ENCODE measurements around the gene IFITM2.
"Not testable (repeated sequence)": the region's sequence is repeated elsewhere in the genome, so short reads cannot be mapped to it uniquely, and the experiment has no call there.

Gene IFITM2

GRCh38 chr11:326842-327580 lies 19.4 kb downstream of the IFITM2 start:
- no peak for TF ChIP-seq POLR2A (IDR thresholded peaks at IDR 0.05; ENCODE audit: low read depth, low read length)
- FAIRE-seq (no peak), DNase-seq (ENCODE audit: insufficient read length, low spot score) (no peak)

GRCh38 chr11:327581-327923 lies 19.9 kb downstream of the IFITM2 start:
- TF ChIP-seq POLR2A (IDR thresholded peaks at IDR 0.05; ENCODE audit: low read depth, low read length): no peak
- DNase-seq (ENCODE audit: insufficient read length, low spot score) (no peak), FAIRE-seq (no peak)

- no peak for DNase-seq (ENCODE audit: insufficient read length, low spot score)
- no peak for TF ChIP-seq POLR2A (IDR thresholded peaks at IDR 0.05; ENCODE audit: low read depth, low read length)
- no peak for FAIRE-seq
These were observed 20.4 kb downstream of the IFITM2 start for GRCh38 chr11:328012-328411.

- FAIRE-seq; DNase-seq (ENCODE audit: insufficient read length, low spot score): not testable (repeated sequence)
These were observed 21.0 kb downstream of the IFITM2 start for GRCh38 chr11:328516-329100.

- FAIRE-seq: no peak
- no peak for TF ChIP-seq POLR2A (IDR thresholded peaks at IDR 0.05; ENCODE audit: low read depth, low read length)
- no peak for DNase-seq (ENCODE audit: insufficient read length, low spot score)
These were observed 22.3 kb downstream of the IFITM2 start for GRCh38 chr11:329886-330253.

GRCh38 chr11:330307-330693 lies 22.7 kb downstream of the IFITM2 start:
- TF ChIP-seq POLR2A (IDR thresholded peaks at IDR 0.05; ENCODE audit: low read depth, low read length): no peak
- FAIRE-seq: no peak
- DNase-seq (ENCODE audit: insufficient read length, low spot score): no peak

GRCh38 chr11:330694-331357 lies 23.2 kb downstream of the IFITM2 start:
- DNase-seq (ENCODE audit: insufficient read length, low spot score): no peak
- FAIRE-seq: no peak
- no peak for TF ChIP-seq POLR2A (IDR thresholded peaks at IDR 0.05; ENCODE audit: low read depth, low read length)

- FAIRE-seq (no peak), DNase-seq (ENCODE audit: insufficient read length, low spot score) (no peak)
- no peak for TF ChIP-seq POLR2A (IDR thresholded peaks at IDR 0.05; ENCODE audit: low read depth, low read length)
These were observed 23.9 kb downstream of the IFITM2 start for GRCh38 chr11:331358-332060.

- no peak for DNase-seq (ENCODE audit: insufficient read length, low spot score)
- no peak for FAIRE-seq
- TF ChIP-seq POLR2A (IDR thresholded peaks at IDR 0.05; ENCODE audit: low read depth, low read length): no peak
These were observed 25.2 kb downstream of the IFITM2 start for GRCh38 chr11:332651-333480.

- DNase-seq (ENCODE audit: insufficient read length, low spot score); FAIRE-seq: not testable (repeated sequence)
These were observed 26.1 kb downstream of the IFITM2 start for GRCh38 chr11:333616-334263.

GRCh38 chr11:334264-334994 lies 26.8 kb downstream of the IFITM2 start:
- no peak for FAIRE-seq
- TF ChIP-seq POLR2A (IDR thresholded peaks at IDR 0.05; ENCODE audit: low read depth, low read length): no peak

GRCh38 chr11:335779-336658 lies 28.4 kb downstream of the IFITM2 start:
- no peak for FAIRE-seq
- no peak for TF ChIP-seq POLR2A (IDR thresholded peaks at IDR 0.05; ENCODE audit: low read depth, low read length)
- DNase-seq (ENCODE audit: insufficient read length, low spot score): no peak

More at GRCh38 chr11:334264-334994, 26.8 kb downstream of the IFITM2 start:
- DNase-seq (ENCODE audit: insufficient read length, low spot score): no peak

Data from H54 (cell line).